GM04504 (cell line): ENCODE measurements around the gene GJE1.

Experiments used
- DNase-seq: peaks from one replicate; pipeline ENCODE4 v3.0.0-alpha.2; 2012; ENCODE audit warnings: low read depth

The GJE1 gene

DNA sequence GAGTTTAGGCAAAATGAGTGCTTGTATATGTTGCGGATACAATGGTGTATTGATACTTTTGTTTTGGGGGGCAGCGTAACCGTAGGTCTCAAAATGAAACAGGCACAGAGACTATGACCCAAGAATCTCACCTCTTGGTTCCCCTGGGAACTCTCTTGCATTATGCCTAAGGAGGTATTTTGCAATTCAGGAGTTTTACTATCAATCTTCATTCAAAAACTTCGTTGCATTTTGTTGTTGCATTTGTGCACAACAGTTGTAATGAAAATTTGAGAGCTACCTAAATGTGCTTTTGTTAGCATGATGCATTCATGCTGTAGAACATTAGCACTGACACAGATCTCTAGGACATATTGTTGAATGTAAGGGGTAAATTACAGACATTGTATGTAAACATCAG lies 32.5 kb downstream of the GJE1 start:
- DNase-seq: no peak

GRCh38 chr6:142167071-142167470 lies 34.3 kb downstream of the GJE1 start:
- no peak for DNase-seq

- DNase-seq: no peak
Observed at GRCh38 chr6:142167486-142167885, 34.8 kb downstream of the GJE1 start.

DNA sequence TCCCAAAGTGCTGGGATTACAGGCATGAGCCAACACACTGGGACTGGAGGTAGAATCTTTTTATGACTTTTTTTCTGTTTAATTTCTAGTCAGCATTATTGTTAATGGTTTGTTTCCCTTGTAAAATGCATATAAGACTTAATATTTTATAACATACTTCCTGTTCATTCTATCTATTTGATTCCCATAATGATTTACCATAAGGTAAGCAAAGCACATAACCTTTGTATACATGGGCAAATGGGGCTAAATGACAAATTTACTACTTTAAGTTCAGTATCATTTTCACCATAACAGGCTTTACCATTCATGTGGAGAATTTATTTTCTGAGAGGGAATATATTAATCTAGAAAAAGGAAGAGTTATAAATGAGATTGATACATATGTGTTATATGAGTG lies 38.6 kb downstream of the GJE1 start:
- no peak for DNase-seq

- DNase-seq: no peak
Observed at GRCh38 chr6:142172758-142173157, 40.0 kb downstream of the GJE1 start.

GRCh38 chr6:142173980-142174379 lies 41.3 kb downstream of the GJE1 start:
- no peak for DNase-seq

- no peak for DNase-seq
Observed at GRCh38 chr6:142174703-142175102, 42.0 kb downstream of the GJE1 start.

- no peak for DNase-seq
Observed at GRCh38 chr6:142178129-142178528, 45.4 kb downstream of the GJE1 start.

- DNase-seq: no peak
Observed at GRCh38 chr6:142182004-142182403, 49.3 kb downstream of the GJE1 start.

- DNase-seq: no peak
Observed at GRCh38 chr6:142183351-142183750, 50.6 kb downstream of the GJE1 start.

- no peak for DNase-seq
Observed at GRCh38 chr6:142184307-142184706, 51.6 kb downstream of the GJE1 start.
